Measurements from ENCODE around the gene SNN.

DNA sequence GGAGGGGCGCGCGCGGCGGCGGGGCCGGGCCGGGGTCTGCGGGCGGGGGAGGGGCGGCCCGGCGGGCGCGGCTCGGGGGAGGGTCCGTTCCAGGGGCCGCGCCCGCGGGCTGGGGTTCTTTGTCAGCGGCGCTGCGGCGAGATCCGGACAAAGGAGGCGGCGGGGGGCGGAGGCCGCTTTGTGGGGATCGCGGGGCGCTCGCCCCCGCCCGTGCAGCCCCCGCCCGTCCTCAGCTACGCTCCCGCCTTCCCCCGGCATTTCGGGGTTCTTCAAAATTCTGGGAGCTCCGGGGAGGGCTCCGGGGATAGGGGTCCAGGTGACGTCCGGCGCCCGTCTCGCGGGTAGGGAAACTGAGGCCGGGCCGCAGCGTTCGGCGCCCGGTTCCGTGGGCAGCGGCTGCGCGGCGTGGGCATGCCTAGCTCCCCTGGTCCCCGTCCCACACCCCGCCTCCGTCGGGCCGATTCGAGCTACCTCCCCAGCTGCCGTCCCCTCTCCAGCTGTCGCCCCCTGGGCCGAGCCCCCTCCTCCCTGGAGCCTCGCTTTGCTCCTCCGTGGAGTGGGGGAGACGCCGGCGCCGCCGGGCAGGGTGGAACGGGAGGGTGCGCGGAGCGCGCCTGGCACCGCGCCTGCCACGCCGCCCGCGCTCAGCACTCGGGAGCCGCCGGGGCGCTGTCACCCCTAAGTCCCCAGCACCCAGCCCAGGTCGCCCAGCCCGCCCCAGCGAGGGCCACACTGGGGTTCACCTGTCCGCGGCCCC lies 546 bp downstream of the SNN start:
- TF ChIP-seq, protein P1, sequence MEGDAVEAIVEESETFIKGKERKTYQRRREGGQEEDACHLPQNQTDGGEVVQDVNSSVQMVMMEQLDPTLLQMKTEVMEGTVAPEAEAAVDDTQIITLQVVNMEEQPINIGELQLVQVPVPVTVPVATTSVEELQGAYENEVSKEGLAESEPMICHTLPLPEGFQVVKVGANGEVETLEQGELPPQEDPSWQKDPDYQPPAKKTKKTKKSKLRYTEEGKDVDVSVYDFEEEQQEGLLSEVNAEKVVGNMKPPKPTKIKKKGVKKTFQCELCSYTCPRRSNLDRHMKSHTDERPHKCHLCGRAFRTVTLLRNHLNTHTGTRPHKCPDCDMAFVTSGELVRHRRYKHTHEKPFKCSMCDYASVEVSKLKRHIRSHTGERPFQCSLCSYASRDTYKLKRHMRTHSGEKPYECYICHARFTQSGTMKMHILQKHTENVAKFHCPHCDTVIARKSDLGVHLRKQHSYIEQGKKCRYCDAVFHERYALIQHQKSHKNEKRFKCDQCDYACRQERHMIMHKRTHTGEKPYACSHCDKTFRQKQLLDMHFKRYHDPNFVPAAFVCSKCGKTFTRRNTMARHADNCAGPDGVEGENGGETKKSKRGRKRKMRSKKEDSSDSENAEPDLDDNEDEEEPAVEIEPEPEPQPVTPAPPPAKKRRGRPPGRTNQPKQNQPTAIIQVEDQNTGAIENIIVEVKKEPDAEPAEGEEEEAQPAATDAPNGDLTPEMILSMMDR (IDR thresholded peaks at IDR 0.05; ENCODE audit: control extremely low read depth in 1 of 3, insufficient read depth in 1 of 3, low read depth in 1 of 3, low read length in 3 of 3), result no peak
- TF ChIP-seq SP2 (IDR thresholded peaks at IDR 0.05; ENCODE audit: low read length) (no peak), POLR2A (IDR thresholded peaks at IDR 0.05; ENCODE audit: control extremely low read depth in 1 of 2, low read depth in 2 of 2, low read length in 2 of 2) (no peak; a peak in 2 of 3 replicates), FOSL1 (IDR thresholded peaks at IDR 0.05; ENCODE audit: insufficient read depth, low read depth, low read length) (no peak), MAFK (IDR thresholded peaks at IDR 0.05; ENCODE audit: low read depth, low read length) (no peak), SRF (IDR thresholded peaks at IDR 0.05; ENCODE audit: low read depth, low read length) (no peak), CEBPB (IDR thresholded peaks at IDR 0.05; ENCODE audit: low read depth, low read length) (no peak), ZNF274 (IDR thresholded peaks at IDR 0.05; ENCODE audit: borderline replicate concordance, extremely low read depth, low read length) (no peak)
